Hepatic stellate cell (primary cell): ENCODE results near the gene HBQ1.
"Not testable (repeated sequence)": the region's sequence is repeated elsewhere in the genome, so short reads cannot be mapped to it uniquely, and the experiment has no call there.

Experiments used
- DNase-seq: peaks from one replicate; pipeline ENCODE4 v3.0.0; 2011; ENCODE audit warnings: low spot score

Gene HBQ1

GRCh38 chr16:160691-161190 is 19.5 kb upstream of the HBQ1 start:
- no peak for DNase-seq

- no peak for DNase-seq
Observed at GRCh38 chr16:162271-162991, 17.8 kb upstream of the HBQ1 start.

- DNase-seq: not testable (repeated sequence)
Observed at GRCh38 chr16:163139-163538, 17.1 kb upstream of the HBQ1 start.

GRCh38 chr16:163696-164095 is 16.6 kb upstream of the HBQ1 start:
- DNase-seq: not testable (repeated sequence)

GRCh38 chr16:164134-164823 is 16.0 kb upstream of the HBQ1 start:
- DNase-seq: not testable (repeated sequence)

- no peak for DNase-seq
Observed at GRCh38 chr16:164827-165538, 15.3 kb upstream of the HBQ1 start.

- DNase-seq: no peak
Observed at GRCh38 chr16:165539-166374, 14.5 kb upstream of the HBQ1 start, which contains the start of gene HBM. TSS of gene HBM (plus strand) at chr16:165978. CDS start at chr16:165998, 20 bp downstream.

- no peak for DNase-seq
Observed at GRCh38 chr16:166375-167121, 13.7 kb upstream of the HBQ1 start.

- DNase-seq: no peak
Observed at GRCh38 chr16:167122-167690, 13.1 kb upstream of the HBQ1 start.

- no peak for DNase-seq
Observed at GRCh38 chr16:168424-168823, 11.8 kb upstream of the HBQ1 start.

- no peak for DNase-seq
Observed at GRCh38 chr16:169014-169413, 11.2 kb upstream of the HBQ1 start.

- not testable (repeated sequence) for DNase-seq
Observed at GRCh38 chr16:170088-170507, 10.2 kb upstream of the HBQ1 start.

GRCh38 chr16:170788-171187 is 9.5 kb upstream of the HBQ1 start:
- DNase-seq: no peak

- DNase-seq: not testable (repeated sequence)
Observed at GRCh38 chr16:172374-172941, 7.8 kb upstream of the HBQ1 start, which contains the start of gene HBA2. TSS of gene HBA2 (plus strand) at chr16:172876. CDS start at chr16:172913, 37 bp downstream.

GRCh38 chr16:173211-173854 is 6.9 kb upstream of the HBQ1 start:
- DNase-seq: not testable (repeated sequence)

- not testable (repeated sequence) for DNase-seq
Observed at GRCh38 chr16:173928-174769, 6.1 kb upstream of the HBQ1 start.

GRCh38 chr16:175011-175949 is 5.0 kb upstream of the HBQ1 start:
- DNase-seq: no peak

- DNase-seq: not testable (repeated sequence)
Observed at GRCh38 chr16:176006-176405, 4.3 kb upstream of the HBQ1 start.
